Loucy (cell line): Measurements from ENCODE around the gene ELAC1.
A peak's percentile ranks its signal among the peaks of the same experiment; 100 is the strongest.
"Not testable (repeated sequence)": the region's sequence is repeated elsewhere in the genome, so short reads cannot be mapped to it uniquely, and the experiment has no call there.

Experiments
- H2AFZ ChIP-seq: fragments of 200-600 bp; sonication (generic); 2 replicates; pipeline ENCODE4 v1.6.0; 2016; ENCODE audit warnings: antibody characterized with exemption, mild to moderate bottlenecking, low read length, moderate library complexity
- H3F3A ChIP-seq: fragments of 200-600 bp; 2 replicates; pipeline ENCODE4 v1.6.0; 2016; ENCODE audit warnings: antibody characterized with exemption, low read depth, mild to moderate bottlenecking
- H3K27me3 ChIP-seq: fragments of 200-600 bp; sonication (generic); 2 replicates; pipeline ENCODE4 v1.6.1; 2014; ENCODE audit warnings: low read length, mild to moderate bottlenecking; ENCODE audit not compliant: insufficient read depth, poor library complexity, severe bottlenecking
- H3K36me3 ChIP-seq: fragments of 200-600 bp; sonication (generic); 2 replicates; pipeline ENCODE4 v1.6.1; 2016; ENCODE audit warnings: low read length; ENCODE audit not compliant: insufficient read depth
- H3K4me1 ChIP-seq: fragments of 200-600 bp; sonication (generic); 2 replicates; pipeline ENCODE4 v1.5.1; 2014; ENCODE audit warnings: low read length, mild to moderate bottlenecking; ENCODE audit not compliant: insufficient read depth, poor library complexity, severe bottlenecking
- H3K4me2 ChIP-seq: fragments of 200-600 bp; sonication (generic); 2 replicates; pipeline ENCODE4 v1.6.0; 2014; ENCODE audit warnings: antibody characterized with exemption, low read length, low read depth, mild to moderate bottlenecking; ENCODE audit not compliant: poor library complexity, severe bottlenecking
- H3K4me3 ChIP-seq: fragments of 200-600 bp; sonication (generic); 2 replicates; pipeline ENCODE4 v1.5.1; 2014; ENCODE audit warnings: low read length, mild to moderate bottlenecking, mixed read lengths; ENCODE audit not compliant: poor library complexity, severe bottlenecking
- H3K79me2 ChIP-seq: fragments of 200-600 bp; sonication (generic); 2 replicates; pipeline ENCODE4 v1.6.1; 2014; ENCODE audit warnings: low read length; ENCODE audit not compliant: insufficient read depth
- H3K9ac ChIP-seq: fragments of 200-600 bp; sonication (generic); 2 replicates; pipeline ENCODE4 v1.6.0; 2014; ENCODE audit warnings: mild to moderate bottlenecking, low read depth, low read length, moderate library complexity; ENCODE audit not compliant: poor library complexity, severe bottlenecking
- H3K9me2 ChIP-seq: fragments of 200-600 bp; sonication (generic); replicated peaks from 2 replicates; pipeline ENCODE4 v1.6.1; 2016; ENCODE audit warnings: low read depth, low read length, mixed read lengths
- H3K9me3 ChIP-seq: fragments of 200-600 bp; sonication (generic); 2 replicates; pipeline ENCODE4 v1.6.1; 2014; ENCODE audit warnings: mild to moderate bottlenecking, antibody characterized with exemption, low read length, low read depth; ENCODE audit not compliant: insufficient read depth
- H4K20me1 ChIP-seq: fragments of 200-600 bp; sonication (generic); 2 replicates; pipeline ENCODE4 v1.6.0; 2014; ENCODE audit warnings: antibody characterized with exemption, low read length, mild to moderate bottlenecking; ENCODE audit not compliant: insufficient read depth, poor library complexity, severe bottlenecking
- EZH2phosphoT487 ChIP-seq: fragments of 200-600 bp; IDR thresholded peaks from 2 replicates; pipeline ENCODE4 v1.6.1; 2018; ENCODE audit warnings: antibody characterized with exemption, mild to moderate bottlenecking, moderate library complexity, borderline replicate concordance
- TF ChIP-seq, protein P1 (sequence below): fragments of 200-600 bp; sonication (generic); conservative IDR thresholded peaks from 2 replicates; pipeline ENCODE4 v1.5.1; 2014; ENCODE audit warnings: mild to moderate bottlenecking, antibody characterized with exemption, low read length

The ELAC1 gene

DNA sequence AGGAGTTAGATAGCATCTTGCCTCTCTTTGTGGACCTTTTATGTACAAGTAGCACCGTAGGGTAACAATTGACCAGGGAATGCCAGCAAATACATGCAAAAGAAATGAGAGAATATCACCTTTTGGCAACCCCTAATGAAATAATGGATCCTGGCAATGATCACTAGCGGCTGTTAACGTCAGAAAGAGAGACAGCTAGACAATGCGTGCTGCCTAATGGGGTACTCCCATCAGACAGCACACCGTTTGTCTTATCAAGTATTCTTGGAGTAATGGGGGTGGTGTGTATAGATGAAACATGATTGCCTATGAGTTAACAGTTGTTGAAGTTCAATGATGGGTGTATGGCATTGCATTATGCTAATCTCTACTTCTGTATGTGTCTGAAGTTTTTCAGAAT is 1.6 kb downstream of the ELAC1 start:
- H3K4me3 ChIP-seq: peak overlapping the region; percentile 93

DNA sequence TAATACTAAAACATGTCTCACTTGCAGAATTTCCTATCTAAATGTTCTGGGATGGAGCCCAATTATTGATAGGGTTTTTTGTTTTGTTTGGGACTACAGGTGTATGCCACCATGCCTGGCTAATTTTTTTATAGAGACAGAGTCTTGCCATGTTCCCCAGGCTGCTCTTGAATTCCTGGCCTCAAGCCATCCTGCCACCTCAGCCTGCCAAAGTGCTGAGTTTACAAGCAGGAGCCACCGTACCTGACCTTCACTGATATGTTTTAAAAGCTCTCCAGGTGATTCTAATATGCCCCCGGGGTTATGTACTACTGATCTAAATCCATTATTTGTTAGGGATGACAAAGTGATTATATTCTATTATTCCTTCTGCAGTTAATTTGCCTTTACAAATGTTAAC is 2.2 kb downstream of the ELAC1 start:
- no peaks in the 10 kb centered on the region for H3F3A ChIP-seq
- no peak overlapping the region for H3K4me3 ChIP-seq
- TF ChIP-seq, protein P1, sequence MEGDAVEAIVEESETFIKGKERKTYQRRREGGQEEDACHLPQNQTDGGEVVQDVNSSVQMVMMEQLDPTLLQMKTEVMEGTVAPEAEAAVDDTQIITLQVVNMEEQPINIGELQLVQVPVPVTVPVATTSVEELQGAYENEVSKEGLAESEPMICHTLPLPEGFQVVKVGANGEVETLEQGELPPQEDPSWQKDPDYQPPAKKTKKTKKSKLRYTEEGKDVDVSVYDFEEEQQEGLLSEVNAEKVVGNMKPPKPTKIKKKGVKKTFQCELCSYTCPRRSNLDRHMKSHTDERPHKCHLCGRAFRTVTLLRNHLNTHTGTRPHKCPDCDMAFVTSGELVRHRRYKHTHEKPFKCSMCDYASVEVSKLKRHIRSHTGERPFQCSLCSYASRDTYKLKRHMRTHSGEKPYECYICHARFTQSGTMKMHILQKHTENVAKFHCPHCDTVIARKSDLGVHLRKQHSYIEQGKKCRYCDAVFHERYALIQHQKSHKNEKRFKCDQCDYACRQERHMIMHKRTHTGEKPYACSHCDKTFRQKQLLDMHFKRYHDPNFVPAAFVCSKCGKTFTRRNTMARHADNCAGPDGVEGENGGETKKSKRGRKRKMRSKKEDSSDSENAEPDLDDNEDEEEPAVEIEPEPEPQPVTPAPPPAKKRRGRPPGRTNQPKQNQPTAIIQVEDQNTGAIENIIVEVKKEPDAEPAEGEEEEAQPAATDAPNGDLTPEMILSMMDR: no peak
- TF ChIP-seq EZH2phosphoT487: no peak

More for the DNA sequence above, 1.6 kb downstream of the ELAC1 start:
- Histone ChIP-seq H3F3A (no peaks in the 10 kb centered on the region), H3K79me2 (peaks cover 16% of the 10 kb centered on the region), H3K4me1 (peaks cover 16% of the 10 kb centered on the region), H3K36me3 (no peaks in the 10 kb centered on the region), H3K9me2 (no peaks in the 10 kb centered on the region), H4K20me1 (no peaks in the 10 kb centered on the region), H3K27me3 (no peaks in the 10 kb centered on the region), H2AFZ (no peak overlapping the region), H3K9ac (peak overlapping the region; percentile 96), H3K9me3 (no peaks in the 10 kb centered on the region), H3K4me2 (peak overlapping the region; percentile 92)
- TF ChIP-seq, protein P1: no peak
- no peak for TF ChIP-seq EZH2phosphoT487

DNA sequence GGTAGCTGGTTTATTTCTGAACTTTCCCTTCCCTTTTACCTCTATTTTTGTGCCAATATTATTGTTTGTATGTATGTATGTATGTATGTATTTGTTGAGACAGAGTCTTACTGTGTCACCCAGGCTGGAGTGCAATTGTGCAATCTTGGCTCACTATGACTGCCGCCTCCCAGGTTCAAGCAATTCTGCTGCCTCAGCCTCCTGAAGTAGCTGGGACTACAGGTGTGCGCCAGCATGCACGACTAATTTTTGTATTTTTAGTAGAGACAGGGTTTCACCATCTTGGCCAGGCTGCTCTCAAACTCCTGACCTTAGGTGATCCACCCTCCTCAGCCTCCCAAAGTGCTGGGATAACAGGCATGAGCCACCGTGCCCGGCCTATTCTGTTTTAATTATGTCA is 4.6 kb downstream of the ELAC1 start:
- not testable (repeated sequence) for H3K9me3 ChIP-seq

More for the DNA sequence above, 2.2 kb downstream of the ELAC1 start:
- no peak overlapping the region for H2AFZ ChIP-seq
- no peaks in the 10 kb centered on the region for H3K9me3 ChIP-seq
- no peaks in the 10 kb centered on the region for H4K20me1 ChIP-seq
- no peaks in the 10 kb centered on the region for H3K9me2 ChIP-seq
- H3K79me2 ChIP-seq: peaks cover 16% of the 10 kb centered on the region
- peak overlapping the region; percentile 92 for H3K4me2 ChIP-seq
- H3K27me3 ChIP-seq: no peaks in the 10 kb centered on the region
- H3K9ac ChIP-seq: peak overlapping the region; percentile 96
- H3K36me3 ChIP-seq: no peaks in the 10 kb centered on the region
- H3K4me1 ChIP-seq: peaks cover 16% of the 10 kb centered on the region

DNA sequence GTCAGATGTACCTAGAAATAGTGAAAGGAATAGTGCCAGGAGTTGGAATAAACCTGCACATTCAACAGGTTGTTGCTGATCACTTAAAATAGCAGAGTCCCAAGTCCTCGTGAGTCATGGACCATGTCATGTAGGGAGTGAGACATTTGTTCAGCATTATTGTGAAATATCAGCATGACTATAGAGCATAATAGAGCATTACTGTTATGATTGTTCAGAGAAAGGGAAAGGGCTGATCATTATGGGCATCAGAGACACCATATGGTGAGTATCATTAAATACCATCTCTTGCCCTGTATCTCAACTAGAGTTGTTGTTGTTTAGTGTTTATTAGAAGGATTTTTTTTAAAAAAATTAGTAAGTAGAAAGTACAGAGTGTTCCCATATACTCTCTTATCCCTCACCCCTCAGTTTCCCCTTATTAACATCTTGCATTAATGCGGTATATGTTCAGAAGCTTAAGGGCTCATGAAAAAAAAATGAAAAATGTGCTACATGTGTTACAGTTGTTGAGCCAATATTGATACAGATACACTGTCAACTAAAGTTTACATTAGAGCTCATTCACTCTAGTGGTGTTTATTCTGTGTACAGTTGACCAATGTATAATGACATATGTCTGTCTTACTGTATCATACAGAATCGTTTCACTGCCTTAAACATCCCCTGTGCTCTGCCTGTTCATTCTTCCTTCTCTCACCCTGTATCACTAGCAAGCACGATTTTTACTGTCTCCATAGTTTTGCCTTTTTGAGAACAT is 5.7 kb downstream of the ELAC1 start:
- H2AFZ ChIP-seq: no peak overlapping the region
- no peak overlapping the region for H3K4me2 ChIP-seq
- no peak for TF ChIP-seq EZH2phosphoT487
- TF ChIP-seq, protein P1: no peak
- H3K9me3 ChIP-seq: peaks cover 7% of the 10 kb centered on the region; the same call in 1 of the 2 replicates
- H3K4me1 ChIP-seq: peaks cover 11% of the 10 kb centered on the region
- H3F3A ChIP-seq: no peaks in the 10 kb centered on the region
- no peaks in the 10 kb centered on the region; the same call in 1 of the 2 replicates for H3K36me3 ChIP-seq
- H3K9me2 ChIP-seq: no peaks in the 10 kb centered on the region
- H4K20me1 ChIP-seq: no peaks in the 10 kb centered on the region
- no peak overlapping the region for H3K4me3 ChIP-seq
- H3K79me2 ChIP-seq: peaks cover 12% of the 10 kb centered on the region
- no peaks in the 10 kb centered on the region for H3K27me3 ChIP-seq
- H3K9ac ChIP-seq: no peak overlapping the region

More for the DNA sequence above, 4.6 kb downstream of the ELAC1 start:
- not testable (repeated sequence) for H3K36me3 ChIP-seq, H3K9ac ChIP-seq, H3K4me2 ChIP-seq, H2AFZ ChIP-seq, H4K20me1 ChIP-seq, H3K9me2 ChIP-seq, H3K27me3 ChIP-seq, H3K4me3 ChIP-seq, H3F3A ChIP-seq
- peaks cover 15% of the 10 kb centered on the region for H3K4me1 ChIP-seq
- H3K79me2 ChIP-seq: peaks cover 16% of the 10 kb centered on the region
